ENCODE measurements around the gene SGCD.

GRCh38 chr5:156385416-156385815 lies 58.5 kb downstream of the SGCD start:
- no peak for TF ChIP-seq JUND (IDR thresholded peaks at IDR 0.05)
- TF ChIP-seq CTCF (IDR thresholded peaks at IDR 0.05 in 2 of 3, conservative IDR thresholded peaks at IDR 0.05 in 1 of 3; ENCODE audit: borderline replicate concordance in 1 of 3, insufficient read depth in 1 of 3, low read depth in 2 of 3, low read length in 2 of 3), result no peak
- TF ChIP-seq REST (IDR thresholded peaks at IDR 0.05; ENCODE audit: low read depth), result no peak
- TF ChIP-seq SP1 (IDR thresholded peaks at IDR 0.05; ENCODE audit: low read depth), result no peak
- TF ChIP-seq ELF1 (IDR thresholded peaks at IDR 0.05; ENCODE audit: borderline replicate concordance, low read depth), result no peak
- no peak for TF ChIP-seq POLR2AphosphoS5 (IDR thresholded peaks at IDR 0.05; ENCODE audit: low read depth, low read length)
- no peak for TF ChIP-seq EZH2 (IDR thresholded peaks at IDR 0.05)
- no peak for TF ChIP-seq CBX3 (IDR thresholded peaks at IDR 0.05; ENCODE audit: low read depth)

Data from HCT116 (cell line).